ENCODE data around the gene STAC3.
A peak's percentile ranks its signal among the peaks of the same experiment; 100 is the strongest.
"Not testable (repeated sequence)": the region's sequence is repeated elsewhere in the genome, so short reads cannot be mapped to it uniquely, and the experiment has no call there.

The STAC3 gene

DNA sequence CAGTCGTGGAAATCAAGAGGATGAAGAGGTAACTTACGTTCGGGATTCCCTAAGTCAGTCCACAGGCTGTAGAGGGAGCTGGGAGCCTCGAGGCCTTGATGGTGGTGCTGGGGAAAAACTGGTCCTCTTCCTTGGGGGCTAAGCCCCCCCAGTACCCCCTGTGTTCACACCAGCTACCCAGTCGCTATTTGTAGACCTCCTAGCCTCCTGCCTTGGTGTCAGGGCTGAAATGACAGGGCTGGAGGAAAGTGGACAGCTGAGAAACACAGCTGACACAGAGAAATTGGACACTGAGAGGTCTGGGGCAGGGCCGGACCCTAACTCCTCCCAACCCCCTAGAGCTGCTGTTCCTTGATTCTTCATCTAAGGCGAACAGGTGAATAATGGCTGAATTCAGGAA is at the start of gene STAC3:
TSS of gene STAC3 (minus strand) at position 232 of the 400 bp plus-strand sequence. CDS start 1,551 bp downstream, outside the sequence.
- DNase-seq: no peak

DNA sequence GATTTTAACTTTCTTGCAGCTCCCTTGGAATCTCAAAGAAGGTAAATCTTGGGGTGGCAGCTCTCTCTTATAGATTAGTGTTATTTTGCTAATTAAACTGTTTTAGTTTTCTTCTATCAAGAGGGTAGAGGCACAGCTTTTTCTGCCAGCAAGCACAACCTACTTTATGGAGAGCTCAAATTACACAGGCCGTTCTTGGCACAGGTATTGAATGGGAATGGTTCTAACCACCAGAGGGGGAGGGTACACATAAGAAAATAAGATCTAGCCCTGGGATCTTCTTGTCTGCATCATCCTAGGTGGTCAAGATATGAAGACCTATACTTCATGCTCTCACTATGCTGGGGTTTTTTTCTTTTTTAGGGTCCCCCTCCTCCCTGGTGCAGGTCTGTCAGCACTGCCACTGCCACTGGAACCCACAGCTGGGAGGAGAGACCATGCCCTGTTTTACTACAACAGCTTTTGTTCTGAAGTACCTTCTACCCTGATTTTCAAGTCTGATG is 48.6 kb upstream of the STAC3 start:
- DNase-seq: no peak

DNA sequence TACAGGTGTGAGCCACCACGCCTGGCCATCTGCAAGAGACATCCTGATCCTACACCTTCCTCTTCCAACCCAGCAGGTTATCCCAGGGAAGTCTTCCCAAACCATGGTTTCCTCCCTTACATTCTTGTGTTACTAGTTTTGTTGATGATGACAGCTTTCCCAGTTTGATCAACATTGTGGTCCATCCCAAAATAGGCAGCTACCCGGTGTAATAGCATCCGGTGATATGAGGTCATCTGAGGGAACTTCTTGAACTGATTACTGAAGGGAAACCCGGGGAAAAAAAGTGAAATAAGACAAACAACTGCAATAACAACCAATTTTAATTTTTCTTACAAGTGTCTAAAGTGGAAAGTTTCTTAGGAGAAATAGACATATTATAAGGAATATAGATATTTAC is 45.3 kb upstream of the STAC3 start:
- DNase-seq: no peak

DNA sequence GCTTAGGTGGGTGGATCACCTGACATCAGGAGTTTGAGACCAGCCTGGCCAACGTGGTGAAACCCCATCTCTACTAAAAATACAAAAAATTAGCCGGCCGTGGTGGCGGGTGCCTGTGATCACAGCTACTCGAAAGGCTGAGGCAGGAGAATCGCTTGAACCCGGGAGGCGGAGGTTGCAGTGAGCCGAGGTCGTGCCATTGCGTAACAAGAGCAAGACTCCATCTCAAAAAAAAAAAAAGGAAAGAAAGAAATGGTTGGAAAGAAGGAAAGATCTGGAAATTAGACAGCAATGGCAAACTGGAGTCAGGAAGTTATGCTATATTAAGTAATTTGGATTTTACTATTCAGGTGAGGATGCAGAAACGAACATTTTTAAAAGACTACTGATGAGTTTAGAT is 31.1 kb upstream of the STAC3 start:
- DNase-seq: not testable (repeated sequence)

DNA sequence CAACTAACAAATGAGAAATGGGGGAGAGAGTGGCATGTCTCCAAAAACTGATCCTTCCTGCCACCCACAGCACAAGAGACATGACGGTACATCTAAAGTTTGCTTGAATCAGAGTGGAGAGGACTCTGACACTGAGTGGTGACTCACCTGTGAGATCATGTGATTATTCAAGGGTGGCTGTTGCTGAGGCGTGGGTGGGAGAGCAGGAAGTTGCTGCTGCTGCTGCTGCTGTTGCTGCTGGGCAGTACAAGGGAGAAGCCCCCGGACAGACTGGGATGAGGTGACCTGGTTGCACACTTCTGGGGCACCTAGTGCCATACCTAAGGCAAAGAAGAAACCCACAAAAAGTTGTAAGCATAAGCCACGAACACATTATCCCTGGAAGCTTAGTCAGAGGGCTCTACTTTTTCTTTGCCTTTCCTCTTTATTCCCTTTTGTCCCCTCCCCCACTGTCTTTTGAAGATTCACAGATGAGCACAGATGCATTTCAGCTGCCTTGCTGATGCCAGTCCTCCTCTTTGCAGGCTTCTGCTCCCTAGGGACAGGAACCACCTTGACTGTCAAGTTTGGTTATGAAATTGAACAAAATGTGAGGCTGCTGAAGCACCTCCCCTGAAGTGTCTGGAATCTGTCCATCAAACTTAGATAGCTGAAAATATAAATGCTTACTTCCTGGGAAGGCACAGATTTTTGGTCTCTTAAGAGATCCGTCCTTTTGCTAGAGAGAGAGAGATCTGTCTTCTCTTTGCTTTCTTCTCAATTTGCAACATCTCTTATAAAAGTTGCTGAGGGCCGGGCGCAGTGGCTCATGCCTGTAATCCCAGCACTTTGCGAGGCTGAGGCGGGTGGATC is 29.4 kb upstream of the STAC3 start:
- peak; percentile 88 for DNase-seq

DNA sequence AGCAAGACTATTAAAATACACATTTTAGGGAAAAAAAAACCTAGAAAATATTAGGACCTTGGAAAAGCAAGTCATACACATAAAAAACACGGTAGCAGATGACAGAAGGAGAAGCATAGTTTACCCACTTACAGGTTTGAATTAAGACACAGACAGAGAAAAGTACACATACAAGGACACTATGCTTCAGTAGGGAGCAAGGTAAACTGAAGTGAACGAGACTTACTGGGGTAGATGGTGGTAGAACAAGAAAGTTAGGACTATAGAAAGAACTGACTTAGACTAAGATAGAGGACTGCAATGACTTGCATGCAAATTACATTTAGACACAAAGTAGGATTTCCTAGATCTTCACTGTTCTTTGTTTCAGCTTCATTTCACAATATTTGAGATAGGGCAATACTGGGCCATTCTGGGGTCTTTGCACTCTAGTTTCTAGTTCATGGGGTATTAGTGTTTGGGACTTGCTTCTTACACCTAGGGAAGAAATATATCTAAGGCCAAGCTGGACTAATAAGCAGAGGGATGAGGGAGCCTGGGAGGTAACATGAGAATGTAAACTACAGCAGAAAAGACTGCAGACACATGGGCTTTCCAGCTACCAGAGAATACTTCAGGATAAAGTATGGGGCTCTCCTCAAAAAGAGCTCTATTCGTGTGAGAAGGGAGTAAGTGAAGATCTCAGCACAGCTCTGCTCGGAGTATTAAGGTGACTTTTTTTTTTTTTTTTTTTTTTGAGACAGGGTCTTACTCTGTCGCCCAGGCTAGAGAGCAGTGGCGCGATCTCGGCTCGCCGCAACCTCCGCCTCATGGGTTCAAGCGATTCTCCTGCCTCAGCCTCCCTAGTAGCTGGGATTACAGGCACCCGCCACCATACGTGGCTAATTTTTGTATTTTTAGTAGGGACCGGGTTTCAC is 27.7 kb upstream of the STAC3 start:
- DNase-seq: no peak

DNA sequence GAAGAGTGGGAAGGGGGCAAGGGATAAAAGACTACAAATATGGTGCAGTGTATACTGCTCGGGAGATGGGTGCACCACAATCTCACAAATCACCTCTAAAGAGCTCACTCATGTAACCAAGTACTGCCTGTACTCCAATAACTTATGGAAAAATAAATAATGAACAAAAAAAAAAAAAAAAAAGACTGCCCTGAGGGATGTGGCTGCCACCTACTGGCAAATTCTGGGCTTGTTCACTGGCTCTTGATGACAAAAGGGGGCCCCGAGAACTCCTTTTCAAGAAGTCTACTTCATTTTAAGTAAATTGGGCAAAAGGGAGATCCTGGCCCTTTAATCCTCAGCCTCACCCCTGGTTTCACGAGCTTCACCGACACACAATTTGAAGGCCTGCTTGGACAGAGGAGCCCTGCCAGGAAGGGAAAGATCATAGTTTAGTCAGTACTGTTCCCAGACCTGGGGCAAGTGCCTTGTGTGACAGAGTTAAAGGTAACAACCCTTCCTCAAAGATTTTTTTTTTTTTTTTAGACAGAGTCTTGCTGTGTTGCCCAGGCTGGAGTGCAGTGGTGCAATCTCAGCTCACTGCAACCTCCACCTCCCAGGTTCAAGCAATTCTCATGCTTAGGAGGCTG is 26.1 kb upstream of the STAC3 start:
- DNase-seq: peak; percentile 9

DNA sequence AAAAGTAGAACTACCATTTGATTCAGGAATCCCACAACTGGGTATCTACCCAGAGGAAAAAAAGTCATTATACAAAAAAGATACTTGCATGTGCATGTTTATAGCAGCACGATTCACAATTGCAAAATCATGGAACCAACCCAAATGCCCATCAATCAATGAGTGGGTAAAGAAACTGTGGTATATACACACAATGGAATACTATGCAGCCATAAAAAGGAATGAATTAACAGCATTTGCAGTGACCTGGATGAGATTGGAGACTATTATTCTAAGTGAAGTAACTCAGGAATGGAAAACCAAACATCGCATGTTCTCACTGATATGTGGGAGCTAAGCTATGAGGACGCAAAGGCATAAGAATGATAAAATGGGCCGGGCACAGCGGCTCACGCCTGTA is 25.2 kb upstream of the STAC3 start:
- DNase-seq: not testable (repeated sequence)

DNA sequence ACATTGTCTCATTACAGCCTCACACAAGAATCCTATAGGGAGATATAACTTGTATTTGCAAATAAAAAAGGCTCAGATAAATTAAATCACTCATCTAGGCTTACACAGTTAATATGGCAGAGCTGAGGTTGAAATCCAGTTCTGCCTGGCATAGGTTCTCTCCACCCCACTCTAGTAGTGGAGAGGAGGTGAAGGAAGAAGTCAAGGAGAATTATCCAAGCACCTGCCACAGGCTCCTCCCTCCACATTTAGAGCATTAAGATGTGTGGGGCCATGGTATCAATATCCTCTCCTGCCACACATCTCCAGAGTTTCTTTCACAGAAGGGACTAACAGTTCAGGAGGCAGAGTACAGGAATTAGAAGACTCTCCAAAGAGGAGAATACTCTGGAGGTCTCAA is 22.5 kb upstream of the STAC3 start:
- no peak for DNase-seq

DNA sequence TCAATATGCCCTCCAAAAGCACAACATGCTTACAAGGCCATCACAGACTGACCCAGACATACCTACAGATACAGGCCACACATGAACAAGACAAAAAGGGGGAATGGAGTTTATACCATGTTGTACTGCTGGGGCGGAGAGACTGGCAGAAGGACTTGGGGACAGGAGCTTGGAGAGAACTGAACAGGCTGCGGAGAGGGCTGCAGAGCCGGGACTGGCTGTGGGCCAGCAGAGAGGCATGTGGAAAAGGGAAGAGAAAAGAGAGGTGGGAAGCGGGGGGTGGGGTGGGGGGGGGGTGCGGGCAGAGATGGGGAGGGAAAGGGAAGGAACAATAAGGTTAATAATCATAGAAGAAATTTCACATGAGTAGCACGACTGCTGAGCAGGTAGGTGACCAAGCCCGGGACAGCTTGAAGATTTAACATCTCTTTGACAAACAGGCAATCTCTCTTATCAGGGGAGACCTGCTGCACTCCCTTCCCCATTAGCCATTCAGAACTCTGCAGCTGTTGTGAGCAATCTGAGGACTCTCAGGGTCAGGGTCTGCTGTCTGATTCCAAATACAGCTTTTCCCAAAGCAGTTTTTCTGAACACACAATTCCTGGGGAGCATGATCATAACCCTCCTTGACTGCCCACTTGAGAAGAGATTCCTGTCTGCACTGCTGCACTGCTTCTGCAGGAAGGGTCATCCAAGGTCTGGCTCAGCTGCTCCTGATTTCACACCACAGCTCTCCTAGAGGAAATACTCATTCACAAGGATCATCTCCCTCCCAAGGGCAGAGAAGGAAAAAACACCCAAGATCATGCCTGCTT is 21.6 kb upstream of the STAC3 start:
- DNase-seq: no peak

DNA sequence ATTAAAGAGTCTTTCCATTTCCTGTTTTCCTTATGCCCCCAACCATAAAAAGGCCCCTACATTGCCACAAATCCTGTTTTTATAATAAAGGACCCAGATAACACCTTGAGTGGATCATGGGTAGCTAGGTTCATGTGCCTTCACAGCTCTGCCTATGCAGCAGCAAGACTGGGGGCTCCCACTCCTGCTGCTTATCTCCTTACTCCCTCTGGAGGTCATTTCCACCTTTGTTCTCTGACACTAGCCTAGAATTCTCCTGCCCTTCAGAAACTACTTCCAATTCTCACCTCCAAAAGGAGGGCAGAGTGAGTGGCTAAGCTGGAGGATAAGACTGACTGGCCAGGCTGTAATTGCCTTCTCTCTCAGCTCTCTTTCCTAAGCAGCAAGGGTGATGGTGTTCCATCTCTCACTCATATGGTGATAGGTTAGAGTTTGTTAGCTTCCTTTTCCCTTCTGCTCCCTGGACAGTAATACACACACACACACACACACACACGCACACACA is 20.0 kb upstream of the STAC3 start:
- DNase-seq: no peak

DNA sequence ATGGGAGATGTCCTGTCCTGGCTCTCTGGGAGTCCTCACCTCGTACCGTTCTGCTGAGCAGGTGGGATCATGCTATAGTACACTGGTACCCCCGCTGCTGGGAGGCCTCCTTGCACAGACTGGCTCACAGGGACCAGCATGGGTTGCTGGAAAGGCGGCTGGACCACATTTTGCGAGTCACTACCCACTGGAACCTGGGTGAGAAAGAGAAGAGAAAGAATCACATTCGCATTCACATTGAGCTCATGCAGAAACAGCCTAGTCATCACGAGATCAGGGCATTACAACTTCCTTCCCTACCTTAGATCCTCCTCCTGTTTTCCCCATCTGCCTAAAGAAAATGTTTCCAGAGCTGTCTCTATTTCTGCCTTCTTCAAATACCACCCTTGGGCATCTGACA is 17.3 kb upstream of the STAC3 start:
- peak; percentile 24 for DNase-seq

DNA sequence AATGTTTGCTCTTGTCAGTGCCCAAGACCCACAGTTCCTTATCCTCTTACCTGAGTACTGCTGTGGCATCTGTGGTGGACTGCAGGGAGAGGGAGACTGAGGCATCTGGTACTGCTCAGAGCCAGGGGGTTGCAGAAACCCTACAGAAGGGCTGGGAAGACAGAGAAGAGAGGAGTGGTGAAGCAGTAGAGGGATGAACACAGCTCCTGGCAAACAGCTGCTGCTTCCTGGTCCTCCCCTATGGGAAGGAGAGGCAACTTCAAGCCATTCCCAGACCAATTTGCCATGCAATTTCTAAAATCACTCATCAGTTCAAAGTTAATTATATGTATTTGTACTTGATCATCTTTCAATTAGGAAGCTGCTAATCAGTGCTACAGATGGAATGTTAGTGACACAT is 15.7 kb upstream of the STAC3 start:
- DNase-seq: no peak

DNA sequence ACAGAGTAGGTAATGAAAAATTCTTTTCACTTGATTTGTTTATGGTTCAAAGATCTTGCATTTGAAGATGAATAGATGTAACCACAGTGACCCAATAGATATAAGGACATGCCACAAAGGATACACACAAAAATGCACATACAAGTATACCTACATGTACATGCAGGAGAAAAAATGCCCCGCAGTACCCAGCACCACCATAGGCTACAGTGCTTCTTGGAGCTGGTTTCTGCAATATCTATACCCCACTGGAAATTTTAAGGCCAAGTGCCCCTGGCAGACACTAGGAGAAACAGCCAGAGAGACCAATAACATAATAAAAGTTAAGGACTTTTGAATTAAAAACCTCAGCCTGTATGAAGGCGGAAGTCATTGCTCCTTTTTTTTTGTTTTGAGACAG is 12.1 kb upstream of the STAC3 start:
- no peak for DNase-seq

DNA sequence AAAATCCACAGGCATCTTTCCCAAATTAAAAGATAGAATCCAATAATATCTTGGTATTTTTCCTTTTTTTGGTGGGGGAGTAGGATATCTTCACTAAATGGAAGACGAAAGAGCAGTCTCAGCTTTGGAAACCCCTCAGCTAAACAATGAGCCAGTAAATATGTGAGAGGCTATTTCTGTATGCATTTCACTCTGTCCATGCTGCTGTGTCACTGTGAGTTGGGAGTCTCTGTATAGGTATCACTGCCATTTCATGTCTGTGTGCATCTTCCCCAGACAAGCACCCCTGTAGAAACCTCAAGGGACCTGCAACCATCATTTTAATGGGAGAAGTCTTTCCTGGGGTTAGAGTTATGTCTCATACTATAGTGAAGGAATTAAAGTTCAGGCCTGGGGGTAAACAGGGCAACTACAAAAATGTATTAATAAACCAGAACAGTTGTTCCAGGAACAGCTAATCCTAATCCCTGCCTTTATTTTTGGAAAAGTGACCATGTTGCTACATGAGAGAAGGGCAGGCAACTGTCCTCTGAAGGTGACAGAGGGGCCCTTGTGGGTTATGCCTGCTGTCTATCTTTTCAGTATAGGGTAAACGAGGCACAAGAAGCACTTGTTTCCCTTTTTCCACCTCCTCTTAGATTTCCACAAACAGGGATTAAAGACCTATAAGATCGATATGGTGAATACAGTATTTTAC is 11.3 kb upstream of the STAC3 start:
- DNase-seq: no peak

DNA sequence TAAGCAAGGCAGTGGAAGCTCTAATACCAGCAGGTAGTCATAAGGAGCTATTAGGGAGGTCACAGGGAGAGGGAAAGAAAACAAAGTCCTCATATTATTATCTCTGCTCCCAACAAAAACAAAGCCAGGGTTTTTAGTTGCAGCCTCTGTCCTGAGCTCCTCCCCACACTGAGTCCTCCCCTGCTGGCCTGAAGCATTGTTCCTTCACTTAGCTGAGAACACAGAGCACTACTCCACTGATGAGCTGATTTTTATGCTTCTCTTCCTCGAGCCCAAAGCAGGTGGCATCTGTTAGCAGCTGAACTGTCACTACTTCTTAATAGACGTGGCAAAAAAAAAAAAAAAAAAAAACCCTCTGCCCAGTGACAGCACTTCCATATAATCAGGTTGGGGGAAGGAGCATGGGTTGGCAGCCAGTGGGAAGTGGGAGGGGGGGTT is 10.5 kb upstream of the STAC3 start:
- DNase-seq: no peak

DNA sequence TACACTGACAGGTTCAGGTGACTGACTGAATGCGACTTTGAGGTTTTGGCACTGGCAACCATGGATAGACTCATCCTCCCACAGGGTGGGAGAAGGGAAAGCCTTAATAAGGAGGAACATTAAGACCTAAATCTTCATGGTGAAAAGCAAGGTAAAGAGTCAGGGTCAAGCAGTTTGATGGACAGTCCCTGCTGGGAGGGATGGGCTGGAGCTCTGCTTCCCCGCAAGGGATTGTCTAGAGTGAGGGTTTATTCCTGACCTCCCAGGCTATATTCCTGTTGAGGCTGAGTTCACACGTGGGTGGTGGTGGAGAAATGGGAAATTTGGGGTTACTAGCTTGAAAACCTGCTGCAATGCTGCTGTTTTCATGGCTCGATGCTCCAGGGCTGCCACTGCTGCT is 9.4 kb upstream of the STAC3 start:
- DNase-seq: no peak

DNA sequence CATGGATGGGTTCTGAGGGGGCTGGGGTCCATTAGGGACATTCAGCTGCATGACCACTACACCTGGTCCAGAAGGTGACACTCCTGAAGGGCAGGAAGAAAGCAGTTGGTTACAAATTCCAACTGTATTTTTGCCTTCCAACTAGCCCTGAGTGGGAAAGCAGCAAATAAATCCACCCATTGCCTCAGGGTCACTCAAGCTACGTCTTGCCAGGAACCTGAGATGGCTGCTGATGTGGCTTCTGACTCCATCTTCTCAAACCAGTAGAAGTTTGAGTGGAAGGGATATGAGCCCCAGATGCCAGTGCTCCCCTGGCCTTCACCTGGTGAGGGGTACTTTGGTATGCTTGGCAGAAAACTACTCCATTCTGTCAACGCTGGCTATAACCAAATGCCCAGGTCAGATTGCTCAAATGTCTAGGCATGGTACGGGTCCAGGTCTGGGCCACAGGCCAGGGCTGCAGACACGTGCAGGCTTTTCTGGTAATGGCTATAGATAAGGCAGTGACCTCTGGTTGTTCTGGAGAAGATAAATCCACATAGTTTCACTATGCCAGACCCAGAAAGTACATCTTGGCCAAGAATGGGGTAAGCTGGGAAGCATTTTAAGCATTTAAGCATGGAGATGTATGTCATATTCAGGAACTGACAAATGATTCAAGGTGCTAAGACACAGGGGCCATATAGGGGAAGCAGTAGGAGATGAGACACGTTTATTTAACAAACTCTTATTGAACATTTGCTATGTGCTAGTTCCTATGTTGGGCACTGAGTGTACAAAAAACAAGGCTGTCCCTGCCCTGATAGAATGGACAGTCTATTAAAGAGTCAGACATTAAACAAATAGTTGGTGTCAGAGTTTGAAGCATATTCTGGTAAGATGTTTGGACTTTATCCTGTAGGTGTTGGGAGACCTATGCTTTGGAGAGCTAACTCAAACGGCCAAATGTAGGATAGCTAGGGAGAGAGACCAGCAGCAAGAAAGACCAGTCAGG is 8.3 kb upstream of the STAC3 start:
- DNase-seq: no peak

DNA sequence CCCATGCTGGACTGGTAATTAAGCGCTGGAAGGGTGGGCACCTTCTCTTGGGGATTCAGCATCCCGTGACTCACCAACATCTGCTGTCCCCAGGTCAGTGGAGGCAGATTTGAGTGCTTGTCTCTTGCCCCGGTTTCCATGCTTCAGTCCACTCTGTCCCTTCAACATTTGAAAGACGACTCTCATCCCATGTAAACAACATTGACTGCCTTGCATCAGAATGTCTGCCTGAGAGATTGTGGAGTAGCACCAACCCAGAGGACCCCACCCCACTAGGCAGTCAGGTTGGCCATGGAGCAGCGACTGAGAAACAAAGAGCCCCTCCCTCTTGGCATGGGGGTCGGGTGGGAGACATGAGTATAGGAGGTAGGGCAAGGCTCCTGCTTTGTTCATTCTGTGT is 4.9 kb upstream of the STAC3 start:
- DNase-seq: no peak

All from activated CD4-positive, alpha-beta T cell treated with anti-CD3 and anti-CD28 coated beads, Interleukin-10, Interleukin-2, amounts not matched to agents 100 ng/mL and 50 ng/mL, durations not matched to agents 16 hours and 8 hours (primary cell).